ENCODE measurements around the gene METRN.

The METRN gene

GRCh38 chr16:674214-674881 is 40.6 kb upstream of the METRN start:
- no peak for TF ChIP-seq GATA3 (IDR thresholded peaks at IDR 0.05; ENCODE audit: low read depth, low read length)
- no peak for TF ChIP-seq GATA2 (IDR thresholded peaks at IDR 0.05; ENCODE audit: low read depth, low read length)

GRCh38 chr16:674968-675883 is 39.7 kb upstream of the METRN start, which contains the start of gene RHBDL1:
Gene RHBDL1, plus strand, starts transcription at chr16:675671. Its CDS starts 120 bp downstream, at chr16:675791.
- TF ChIP-seq GATA3 (IDR thresholded peaks at IDR 0.05; ENCODE audit: low read depth, low read length), result no peak
- TF ChIP-seq GATA2 (IDR thresholded peaks at IDR 0.05; ENCODE audit: low read depth, low read length), result no peak

GRCh38 chr16:675884-676564 is 38.9 kb upstream of the METRN start:
- TF ChIP-seq GATA3 (IDR thresholded peaks at IDR 0.05; ENCODE audit: low read depth, low read length) (no peak), GATA2 (IDR thresholded peaks at IDR 0.05; ENCODE audit: low read depth, low read length) (no peak)

- TF ChIP-seq GATA3 (IDR thresholded peaks at IDR 0.05; ENCODE audit: low read depth, low read length) (no peak), GATA2 (IDR thresholded peaks at IDR 0.05; ENCODE audit: low read depth, low read length) (no peak)
Observed at GRCh38 chr16:676565-676902, 38.4 kb upstream of the METRN start.

GRCh38 chr16:676913-677312 is 38.0 kb upstream of the METRN start:
- no peak for TF ChIP-seq GATA2 (IDR thresholded peaks at IDR 0.05; ENCODE audit: low read depth, low read length)
- no peak for TF ChIP-seq GATA3 (IDR thresholded peaks at IDR 0.05; ENCODE audit: low read depth, low read length)

GRCh38 chr16:677316-678190 is 37.4 kb upstream of the METRN start:
- no peak for TF ChIP-seq GATA2 (IDR thresholded peaks at IDR 0.05; ENCODE audit: low read depth, low read length)
- TF ChIP-seq GATA3 (IDR thresholded peaks at IDR 0.05; ENCODE audit: low read depth, low read length), result no peak

- TF ChIP-seq GATA2 (IDR thresholded peaks at IDR 0.05; ENCODE audit: low read depth, low read length) (no peak), GATA3 (IDR thresholded peaks at IDR 0.05; ENCODE audit: low read depth, low read length) (no peak)
Observed at GRCh38 chr16:678209-678857, 36.6 kb upstream of the METRN start.

GRCh38 chr16:678858-679813 is 35.8 kb upstream of the METRN start:
- TF ChIP-seq GATA3 (IDR thresholded peaks at IDR 0.05; ENCODE audit: low read depth, low read length) (no peak), GATA2 (IDR thresholded peaks at IDR 0.05; ENCODE audit: low read depth, low read length) (no peak)

- TF ChIP-seq GATA3 (IDR thresholded peaks at IDR 0.05; ENCODE audit: low read depth, low read length) (no peak), GATA2 (IDR thresholded peaks at IDR 0.05; ENCODE audit: low read depth, low read length) (no peak)
Observed at GRCh38 chr16:679814-680624, 34.9 kb upstream of the METRN start, which contains the start of gene STUB1. Gene STUB1, plus strand, starts transcription at chr16:680410. Its CDS starts 116 bp downstream, at chr16:680526.

- TF ChIP-seq GATA2 (IDR thresholded peaks at IDR 0.05; ENCODE audit: low read depth, low read length) (no peak), GATA3 (IDR thresholded peaks at IDR 0.05; ENCODE audit: low read depth, low read length) (no peak)
Observed at GRCh38 chr16:680625-680945, 34.3 kb upstream of the METRN start.

- TF ChIP-seq GATA3 (IDR thresholded peaks at IDR 0.05; ENCODE audit: low read depth, low read length), result no peak
- TF ChIP-seq GATA2 (IDR thresholded peaks at IDR 0.05; ENCODE audit: low read depth, low read length), result no peak
Observed at GRCh38 chr16:680967-681745, 33.8 kb upstream of the METRN start.

Data from SH-SY5Y (cell line).